Prostate gland (tissue), 2 donors: ENCODE results near the gene MTMR4.

Source experiments
- POLR2A ChIP-seq: fragments of 450-650 bp; IDR thresholded peaks from one replicate; pipeline ENCODE4 v1.6.1; 2016; ENCODE audit warnings: antibody characterized with exemption, mild to moderate bottlenecking
- POLR2AphosphoS5 ChIP-seq: sonication (generic); formaldehyde crosslinking; IDR thresholded peaks from one replicate; pipeline ENCODE4 v1.6.1; 2017; ENCODE audit warnings: antibody characterized with exemption
- TF ChIP-seq, protein P1 (sequence below), 4 experiments: fragments of 200-600 bp in 2 of 4; fragments of 450-650 bp in 2 of 4; sonication (generic) in 2 of 4; IDR thresholded peaks; 1 replicate in 3 of 4; 2 replicates in 1 of 4; pipeline ENCODE4 v1.5.1; 2016 to 2019; ENCODE audit warnings: antibody characterized with exemption in 4 of 4, mild to moderate bottlenecking in 2 of 4, moderate library complexity in 2 of 4

DNA sequence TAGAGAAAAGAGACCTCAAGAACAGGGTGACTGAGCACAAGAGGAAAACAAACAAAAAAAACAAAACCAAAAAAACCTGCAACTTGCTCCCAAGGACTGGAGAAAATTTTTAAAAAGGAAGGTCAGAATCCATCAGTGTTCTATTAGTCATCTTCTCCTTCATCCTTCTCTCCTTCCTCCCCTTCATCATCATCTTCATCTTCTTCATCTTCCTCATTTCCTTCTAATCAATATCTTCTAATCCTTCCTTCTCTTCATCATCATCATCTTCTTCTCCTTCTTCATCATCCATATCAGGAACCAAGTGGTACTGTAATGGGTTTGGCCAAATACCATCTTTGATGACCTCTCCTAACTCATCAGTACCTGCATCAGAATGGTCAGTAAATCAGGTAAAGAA, 38.5 kb downstream of the MTMR4 start:
- TF ChIP-seq, protein P1, sequence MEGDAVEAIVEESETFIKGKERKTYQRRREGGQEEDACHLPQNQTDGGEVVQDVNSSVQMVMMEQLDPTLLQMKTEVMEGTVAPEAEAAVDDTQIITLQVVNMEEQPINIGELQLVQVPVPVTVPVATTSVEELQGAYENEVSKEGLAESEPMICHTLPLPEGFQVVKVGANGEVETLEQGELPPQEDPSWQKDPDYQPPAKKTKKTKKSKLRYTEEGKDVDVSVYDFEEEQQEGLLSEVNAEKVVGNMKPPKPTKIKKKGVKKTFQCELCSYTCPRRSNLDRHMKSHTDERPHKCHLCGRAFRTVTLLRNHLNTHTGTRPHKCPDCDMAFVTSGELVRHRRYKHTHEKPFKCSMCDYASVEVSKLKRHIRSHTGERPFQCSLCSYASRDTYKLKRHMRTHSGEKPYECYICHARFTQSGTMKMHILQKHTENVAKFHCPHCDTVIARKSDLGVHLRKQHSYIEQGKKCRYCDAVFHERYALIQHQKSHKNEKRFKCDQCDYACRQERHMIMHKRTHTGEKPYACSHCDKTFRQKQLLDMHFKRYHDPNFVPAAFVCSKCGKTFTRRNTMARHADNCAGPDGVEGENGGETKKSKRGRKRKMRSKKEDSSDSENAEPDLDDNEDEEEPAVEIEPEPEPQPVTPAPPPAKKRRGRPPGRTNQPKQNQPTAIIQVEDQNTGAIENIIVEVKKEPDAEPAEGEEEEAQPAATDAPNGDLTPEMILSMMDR (IDR thresholded peaks at IDR 0.05) = no peak
- no peak for TF ChIP-seq POLR2AphosphoS5
- no peak for TF ChIP-seq POLR2A
